Nucleus accumbens (tissue), 56 donors: ENCODE results near the gene FGF22.

ENCODE experiments used
- DNase-seq, 56 donors: peaks; one replicate each; lab custom pipeline; 2025; lab: John Stamatoyannopoulos, UW

The FGF22 gene

DNA sequence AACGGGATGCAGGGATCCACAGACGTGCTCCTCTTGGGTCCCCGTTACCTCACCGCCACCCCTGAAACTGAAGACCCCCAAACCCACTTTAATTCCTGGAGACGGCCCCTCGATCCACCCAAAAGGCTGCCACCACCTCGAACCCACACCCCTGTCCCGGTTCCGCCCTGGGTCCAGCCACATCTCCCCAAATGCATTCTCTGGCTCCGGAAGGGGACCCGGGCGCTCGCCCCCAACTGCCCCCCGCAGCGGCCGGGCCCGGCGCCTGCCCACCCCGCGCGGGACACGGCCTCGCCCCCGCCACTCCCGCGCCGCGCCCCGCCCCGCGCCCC, 36.3 kb downstream of the FGF22 start:
- DNase-seq, result no peak

DNA sequence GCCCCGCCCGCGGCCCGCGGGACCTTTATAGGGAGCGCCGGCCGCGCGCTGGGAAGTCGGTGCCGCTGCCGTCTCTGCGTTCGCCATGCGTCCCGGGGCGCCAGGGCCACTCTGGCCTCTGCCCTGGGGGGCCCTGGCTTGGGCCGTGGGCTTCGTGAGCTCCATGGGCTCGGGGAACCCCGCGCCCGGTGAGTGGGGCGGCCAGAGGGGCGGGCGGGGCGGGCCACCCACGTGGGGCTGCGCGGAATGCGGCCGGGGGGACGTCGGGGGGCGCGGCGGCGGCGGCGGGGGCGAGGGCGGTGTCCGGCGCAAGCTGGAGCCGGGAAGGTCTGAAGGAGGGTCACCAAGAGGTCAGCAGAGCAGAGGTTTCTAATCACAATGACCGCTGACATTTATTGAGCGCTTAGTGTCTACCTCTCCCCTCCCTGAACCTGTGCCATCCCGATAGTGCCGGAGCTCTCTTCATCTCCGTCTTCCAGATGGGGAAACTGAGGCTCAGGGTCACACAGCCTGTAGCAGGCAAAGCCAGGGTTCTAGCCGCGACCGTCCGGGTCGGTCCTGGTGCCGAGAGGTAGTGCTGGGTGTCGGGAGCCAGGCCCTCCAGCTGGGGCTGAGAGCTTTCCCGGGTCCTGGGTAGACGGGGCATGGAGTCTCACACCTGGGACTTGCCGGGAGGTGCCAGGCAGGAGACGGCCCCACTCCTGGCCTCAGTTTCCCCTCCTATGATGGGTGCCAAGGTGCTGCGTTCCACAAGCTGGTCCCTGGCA, 36.8 kb downstream of the FGF22 start, which contains the start of gene FSTL3:
Gene FSTL3, plus strand, starts transcription at position 54 of the 767 bp plus-strand sequence. Its CDS starts 32 bp downstream, at position 86.
- peak in 1 of 56 donors; percentile 25 for DNase-seq

DNA sequence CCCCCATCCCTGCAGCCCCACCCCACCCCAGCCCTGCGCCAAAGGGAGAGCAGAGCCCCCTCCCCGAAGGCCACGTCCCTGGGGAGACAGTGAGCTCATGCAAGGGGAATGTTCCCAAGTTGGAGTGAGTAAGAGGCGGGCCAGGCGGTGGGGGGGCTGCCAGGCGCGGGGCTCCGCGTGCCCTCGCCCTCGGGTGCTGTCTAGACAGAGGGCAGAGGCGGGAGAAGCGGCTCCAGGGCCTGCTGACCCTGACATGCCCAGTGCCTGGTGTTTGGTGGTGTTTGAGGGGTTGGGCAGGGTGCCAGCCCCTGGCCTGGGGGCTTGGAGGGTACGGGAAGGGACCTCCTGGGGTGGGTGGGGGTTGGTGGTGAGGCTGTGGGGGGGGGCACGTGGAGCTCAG, 37.5 kb downstream of the FGF22 start:
- peak in 3 of 56 donors; percentile 10 to 43 (median 39) for DNase-seq

DNA sequence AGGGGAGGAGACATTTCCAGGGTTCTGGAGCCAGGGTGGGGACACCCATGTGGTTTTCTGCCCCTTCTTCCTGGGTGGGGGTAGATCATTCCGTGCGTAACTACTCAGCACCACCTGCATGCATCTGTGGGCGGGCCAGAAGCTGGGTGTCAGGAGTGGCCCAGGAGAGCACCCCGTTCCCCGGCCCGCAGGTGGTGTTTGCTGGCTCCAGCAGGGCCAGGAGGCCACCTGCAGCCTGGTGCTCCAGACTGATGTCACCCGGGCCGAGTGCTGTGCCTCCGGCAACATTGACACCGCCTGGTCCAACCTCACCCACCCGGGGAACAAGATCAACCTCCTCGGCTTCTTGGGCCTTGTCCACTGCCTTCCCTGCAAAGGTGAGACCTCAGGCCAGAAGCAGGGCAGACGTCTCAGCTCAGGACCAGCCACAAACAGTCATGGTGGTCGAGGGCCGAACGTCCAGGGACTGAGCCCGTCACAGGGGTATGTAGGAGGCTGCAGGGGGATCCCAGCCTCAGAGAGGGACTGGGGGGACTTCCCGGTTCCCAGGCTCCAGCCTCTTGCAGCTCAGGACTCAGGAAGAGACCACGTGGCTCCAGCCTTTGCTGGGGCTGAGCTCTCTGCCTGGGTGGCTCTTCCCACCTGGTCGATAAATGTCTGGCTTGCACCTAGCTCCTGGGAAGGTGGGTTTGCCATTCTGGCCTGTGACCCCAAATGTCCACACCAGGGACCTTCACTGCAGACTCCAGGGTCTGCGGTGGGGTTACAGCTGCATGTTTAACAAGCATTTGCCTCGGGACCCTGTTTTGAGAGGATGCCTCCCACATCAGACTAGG, 38.1 kb downstream of the FGF22 start:
- DNase-seq, result peak in 1 of 56 donors; percentile 43

DNA sequence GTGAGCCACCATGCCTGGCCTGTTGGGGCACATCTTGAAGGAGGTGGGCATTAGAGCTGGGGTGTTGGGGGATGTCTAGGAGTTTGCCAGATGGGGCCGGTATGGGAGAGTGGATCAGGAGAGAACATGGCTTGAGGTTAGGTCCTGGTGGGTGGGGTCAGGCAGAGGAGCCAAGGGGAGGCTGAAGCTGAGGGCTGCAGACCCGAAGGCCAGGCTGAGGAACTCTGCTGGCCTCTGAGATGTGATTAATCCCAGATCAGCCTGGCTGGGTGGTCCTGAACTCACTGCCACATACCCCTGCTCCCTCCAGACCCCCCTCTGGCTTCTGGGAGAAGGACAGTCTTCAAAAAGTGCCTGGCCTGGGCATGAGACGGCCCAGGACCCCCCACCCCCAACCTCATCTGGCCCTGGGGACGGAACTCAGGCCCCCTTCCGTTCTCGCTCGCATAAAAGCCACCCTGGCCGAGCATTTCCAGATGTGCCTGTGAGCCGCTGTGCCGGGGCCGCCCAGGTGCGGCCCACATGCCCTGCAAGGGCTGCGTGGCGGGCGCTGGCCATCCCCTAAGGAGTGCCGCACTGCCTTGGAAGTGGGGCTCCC, 39.2 kb downstream of the FGF22 start:
- DNase-seq, result no peak

DNA sequence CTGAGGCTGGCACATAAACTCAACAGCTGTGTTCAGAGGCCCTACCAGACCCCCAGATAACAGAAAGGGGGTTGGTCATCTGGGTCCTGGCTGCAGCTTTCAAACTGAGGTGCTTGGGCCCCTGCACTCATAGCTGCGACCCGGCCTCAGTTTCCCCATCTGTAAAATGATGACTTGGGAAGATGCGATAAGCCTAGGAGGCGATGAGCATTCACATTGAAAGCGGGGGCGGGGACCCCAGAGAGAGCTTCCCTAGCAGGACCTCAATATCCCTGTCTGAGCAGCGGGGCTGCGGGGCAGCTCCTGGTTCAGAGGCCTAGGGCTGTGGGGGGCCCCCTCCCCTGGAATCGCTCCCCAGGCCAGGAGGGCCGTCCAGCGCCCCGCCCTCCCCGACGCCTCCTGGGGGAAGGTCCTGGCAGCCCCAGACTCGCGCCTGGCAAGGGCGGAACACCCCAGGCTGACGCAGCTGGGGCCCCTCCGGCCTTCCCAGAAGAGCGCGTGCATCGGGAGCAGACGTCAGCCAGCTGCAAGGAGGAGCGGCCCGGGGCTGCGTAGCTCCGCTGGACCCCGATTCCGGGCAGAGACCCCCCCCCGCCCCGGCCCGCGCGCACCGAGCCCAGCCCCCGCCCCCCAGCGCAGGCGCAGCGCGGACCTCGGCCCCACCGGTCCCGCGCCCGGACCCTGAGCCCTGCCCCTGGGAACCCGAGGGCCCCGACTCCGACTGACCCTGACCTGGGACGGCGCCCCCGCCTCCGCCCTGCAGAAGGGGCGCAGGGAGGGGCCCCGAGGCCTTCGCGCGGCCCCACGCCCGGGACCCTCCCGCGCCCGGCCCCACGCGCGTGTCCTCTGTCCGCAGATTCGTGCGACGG, 40.0 kb downstream of the FGF22 start:
- DNase-seq, result peak in 33 of 56 donors; percentile 22 to 71 (median 47)

DNA sequence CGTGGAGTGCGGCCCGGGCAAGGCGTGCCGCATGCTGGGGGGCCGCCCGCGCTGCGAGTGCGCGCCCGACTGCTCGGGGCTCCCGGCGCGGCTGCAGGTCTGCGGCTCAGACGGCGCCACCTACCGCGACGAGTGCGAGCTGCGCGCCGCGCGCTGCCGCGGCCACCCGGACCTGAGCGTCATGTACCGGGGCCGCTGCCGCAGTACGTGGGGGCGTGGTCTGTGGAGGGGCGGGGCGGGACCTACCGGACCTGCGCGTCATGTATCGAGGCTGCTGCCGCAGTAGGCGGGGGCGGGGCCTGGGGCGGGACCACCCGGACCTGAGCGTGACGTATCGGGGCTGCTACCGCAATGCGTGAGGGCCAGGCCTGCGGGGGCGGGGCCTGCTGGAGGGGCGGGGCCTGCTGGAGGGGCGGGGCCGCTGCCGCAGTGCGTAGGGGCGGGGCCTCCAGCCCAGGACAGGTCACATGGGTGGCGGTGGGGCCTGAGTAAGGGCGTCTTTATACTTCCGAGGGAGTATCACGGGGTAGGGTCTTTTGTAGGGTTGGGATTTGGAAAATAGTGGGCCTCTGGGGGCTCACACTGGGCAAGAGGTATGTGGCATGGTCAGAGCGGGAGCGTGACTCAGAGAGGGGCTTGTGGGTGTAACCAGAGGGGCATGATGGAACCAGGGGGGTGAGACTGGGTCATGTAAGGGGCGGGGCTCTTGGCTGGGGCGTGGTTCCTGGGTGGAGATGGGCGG, 40.8 kb downstream of the FGF22 start:
- DNase-seq, result peak; percentile 63 to 100 (median 98)

DNA sequence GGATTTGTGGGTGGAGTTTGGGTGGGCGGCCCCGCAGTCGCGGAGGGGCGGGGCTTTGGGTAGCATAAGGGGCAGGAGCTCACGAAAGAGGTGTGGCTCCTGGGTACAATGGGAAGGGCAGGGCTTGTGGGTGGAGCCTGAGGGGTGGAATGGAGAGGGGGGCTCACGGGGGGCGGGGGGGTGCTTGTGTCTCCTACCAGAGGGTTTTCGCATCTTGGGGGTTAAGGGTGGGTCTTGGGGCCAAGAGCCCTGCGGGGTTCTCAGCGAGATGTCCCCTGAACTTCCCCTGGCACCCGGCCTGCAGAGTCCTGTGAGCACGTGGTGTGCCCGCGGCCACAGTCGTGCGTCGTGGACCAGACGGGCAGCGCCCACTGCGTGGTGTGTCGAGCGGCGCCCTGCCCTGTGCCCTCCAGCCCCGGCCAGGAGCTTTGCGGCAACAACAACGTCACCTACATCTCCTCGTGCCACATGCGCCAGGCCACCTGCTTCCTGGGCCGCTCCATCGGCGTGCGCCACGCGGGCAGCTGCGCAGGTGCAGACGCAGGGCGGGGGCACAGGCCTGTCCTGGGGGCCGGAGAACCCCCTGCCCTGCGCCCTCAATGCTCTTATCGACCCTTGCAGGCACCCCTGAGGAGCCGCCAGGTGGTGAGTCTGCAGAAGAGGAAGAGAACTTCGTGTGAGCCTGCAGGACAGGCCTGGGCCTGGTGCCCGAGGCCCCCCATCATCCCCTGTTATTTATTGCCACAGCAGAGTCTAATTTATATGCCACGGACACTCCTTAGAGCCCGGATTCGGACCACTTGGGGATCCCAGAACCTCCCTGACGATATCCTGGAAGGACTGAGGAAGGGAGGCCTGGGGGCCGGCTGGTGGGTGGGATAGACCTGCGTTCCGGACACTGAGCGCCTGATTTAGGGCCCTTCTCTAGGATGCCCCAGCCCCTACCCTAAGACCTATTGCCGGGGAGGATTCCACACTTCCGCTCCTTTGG, 41.6 kb downstream of the FGF22 start:
- peak in 7 of 56 donors; percentile 31 to 94 (median 84) for DNase-seq

DNA sequence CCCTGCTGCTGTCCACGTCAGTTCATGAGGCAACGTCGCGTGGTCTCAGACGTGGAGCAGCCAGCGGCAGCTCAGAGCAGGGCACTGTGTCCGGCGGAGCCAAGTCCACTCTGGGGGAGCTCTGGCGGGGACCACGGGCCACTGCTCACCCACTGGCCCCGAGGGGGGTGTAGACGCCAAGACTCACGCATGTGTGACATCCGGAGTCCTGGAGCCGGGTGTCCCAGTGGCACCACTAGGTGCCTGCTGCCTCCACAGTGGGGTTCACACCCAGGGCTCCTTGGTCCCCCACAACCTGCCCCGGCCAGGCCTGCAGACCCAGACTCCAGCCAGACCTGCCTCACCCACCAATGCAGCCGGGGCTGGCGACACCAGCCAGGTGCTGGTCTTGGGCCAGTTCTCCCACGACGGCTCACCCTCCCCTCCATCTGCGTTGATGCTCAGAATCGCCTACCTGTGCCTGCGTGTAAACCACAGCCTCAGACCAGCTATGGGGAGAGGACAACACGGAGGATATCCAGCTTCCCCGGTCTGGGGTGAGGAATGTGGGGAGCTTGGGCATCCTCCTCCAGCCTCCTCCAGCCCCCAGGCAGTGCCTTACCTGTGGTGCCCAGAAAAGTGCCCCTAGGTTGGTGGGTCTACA, 43.1 kb downstream of the FGF22 start:
- DNase-seq, result no peak

DNA sequence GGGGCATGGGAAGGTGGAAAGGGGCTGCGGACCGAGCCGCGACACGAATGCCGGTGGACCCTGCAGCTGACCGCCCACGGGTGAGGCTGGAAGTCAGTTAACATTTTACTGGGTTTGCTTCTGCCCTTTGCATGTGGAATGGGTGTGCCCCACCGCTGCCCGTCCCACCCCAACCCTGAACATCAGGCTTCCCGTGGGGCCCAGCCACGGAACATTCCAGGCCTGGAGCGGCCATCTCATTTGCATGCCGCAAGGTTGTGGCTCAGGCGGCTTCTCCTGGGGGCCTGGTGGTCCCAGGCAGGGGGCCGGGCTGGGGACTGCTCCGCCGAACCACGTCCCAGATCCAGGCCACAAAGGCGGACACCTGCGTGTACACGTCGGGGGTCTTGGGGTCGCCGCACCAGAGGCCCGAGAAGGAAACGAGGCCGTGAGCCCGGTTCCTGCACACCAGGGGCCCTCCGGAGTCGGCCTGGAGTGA, 45.8 kb downstream of the FGF22 start:
- DNase-seq, result no peak

DNA sequence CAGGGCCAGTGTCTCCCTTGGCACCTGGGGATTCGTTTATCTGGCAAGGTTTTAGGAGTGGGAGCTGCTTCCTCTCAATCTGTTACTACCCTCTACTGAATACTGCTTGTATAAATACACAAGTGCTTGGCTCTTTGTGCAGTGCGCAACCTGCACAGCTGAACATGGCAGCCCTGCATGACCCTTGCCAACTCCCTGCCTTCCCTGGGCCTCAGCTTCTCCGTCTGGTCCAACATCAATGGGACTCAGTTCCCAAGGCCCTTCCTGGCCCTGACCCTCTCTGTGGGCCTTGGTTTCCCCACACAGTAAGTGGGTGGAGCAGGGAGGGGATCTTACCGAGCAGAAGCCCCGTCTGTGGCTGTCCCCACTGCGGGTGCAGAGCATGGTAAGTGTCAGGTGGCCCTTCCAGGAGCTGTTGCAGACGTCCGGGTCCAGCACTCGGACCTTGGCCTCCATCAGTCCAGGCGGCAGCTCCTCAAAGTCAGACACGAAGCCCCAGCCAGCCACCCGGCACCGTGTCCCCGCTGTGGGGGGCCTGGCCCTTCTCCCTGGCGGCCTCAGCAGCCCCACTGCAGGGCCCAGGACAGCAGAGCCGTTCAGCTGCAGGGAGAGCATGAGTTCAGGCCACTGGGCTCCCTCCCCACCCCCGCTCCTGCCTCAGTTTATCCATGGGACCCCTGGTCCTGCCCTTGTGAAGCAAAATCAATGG, 47.1 kb downstream of the FGF22 start:
- DNase-seq, result no peak

DNA sequence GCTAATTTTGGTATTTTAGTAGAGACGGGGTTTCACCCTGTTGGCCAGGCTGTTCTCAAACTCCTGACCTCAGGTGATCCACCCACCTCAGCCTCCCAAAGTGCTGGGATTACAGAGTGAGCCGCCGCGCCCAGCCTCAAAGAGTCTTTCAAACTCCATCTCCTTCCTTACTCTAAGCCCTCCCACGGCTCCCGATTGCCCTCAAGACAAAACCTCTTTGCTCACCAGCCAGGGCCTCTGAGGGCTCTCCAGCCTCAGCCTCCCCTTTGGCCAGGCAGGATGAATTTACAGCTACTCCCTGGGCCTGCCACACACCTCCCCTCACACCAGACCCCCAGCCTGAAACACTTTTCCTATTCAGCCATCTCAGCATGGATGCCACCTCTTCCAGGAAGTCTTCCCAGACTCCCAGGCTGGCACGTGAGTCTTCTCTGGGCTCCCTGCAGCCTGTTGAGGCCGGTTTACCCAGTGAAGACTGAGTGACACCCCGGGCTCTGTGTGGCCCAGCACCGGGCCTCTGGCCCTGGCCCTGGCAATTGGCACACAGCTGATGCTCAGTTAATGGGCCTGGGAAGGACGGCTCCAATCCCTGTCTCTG, 48.0 kb downstream of the FGF22 start:
- no peak for DNase-seq

DNA sequence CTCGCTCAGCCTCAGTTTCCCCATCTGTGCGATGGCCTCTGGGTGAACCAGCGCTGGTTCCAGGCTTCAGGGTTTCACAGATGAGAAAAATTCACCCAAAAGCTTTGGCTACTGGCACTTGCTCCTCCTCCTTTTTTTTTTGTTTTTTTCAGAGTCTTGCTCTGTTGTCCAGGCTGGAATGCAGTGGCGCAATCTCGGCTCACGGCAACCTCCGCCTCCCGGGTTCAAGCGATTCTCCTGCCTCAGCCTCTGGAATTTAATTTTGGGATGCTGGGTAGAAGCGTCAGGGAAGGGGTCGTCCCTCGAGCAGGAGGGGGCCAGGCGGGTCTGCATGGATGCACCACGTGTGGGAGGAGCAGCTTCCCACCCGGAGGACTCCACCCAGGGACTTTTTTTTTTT, 48.5 kb downstream of the FGF22 start:
- no peak for DNase-seq

DNA sequence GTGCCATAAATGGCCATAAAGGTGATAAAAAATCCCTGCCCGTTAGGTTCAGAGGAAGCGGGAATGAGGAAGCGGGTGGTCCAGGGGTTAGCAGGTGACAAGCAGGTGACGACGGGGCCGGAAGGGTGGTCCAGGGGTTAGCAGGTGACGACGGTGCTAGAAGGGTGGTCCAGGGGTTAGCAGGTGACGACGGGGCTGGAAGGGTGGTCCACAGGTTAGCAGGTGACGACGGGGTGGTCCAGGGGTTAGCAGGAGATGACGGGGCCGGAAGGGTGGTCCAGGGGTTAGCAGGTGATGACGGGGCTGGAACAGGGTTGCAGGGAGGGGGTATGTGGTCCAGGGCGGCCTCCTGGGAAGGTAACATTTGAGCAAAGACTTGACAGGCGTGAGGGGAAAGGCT, 49.3 kb downstream of the FGF22 start:
- no peak for DNase-seq

DNA sequence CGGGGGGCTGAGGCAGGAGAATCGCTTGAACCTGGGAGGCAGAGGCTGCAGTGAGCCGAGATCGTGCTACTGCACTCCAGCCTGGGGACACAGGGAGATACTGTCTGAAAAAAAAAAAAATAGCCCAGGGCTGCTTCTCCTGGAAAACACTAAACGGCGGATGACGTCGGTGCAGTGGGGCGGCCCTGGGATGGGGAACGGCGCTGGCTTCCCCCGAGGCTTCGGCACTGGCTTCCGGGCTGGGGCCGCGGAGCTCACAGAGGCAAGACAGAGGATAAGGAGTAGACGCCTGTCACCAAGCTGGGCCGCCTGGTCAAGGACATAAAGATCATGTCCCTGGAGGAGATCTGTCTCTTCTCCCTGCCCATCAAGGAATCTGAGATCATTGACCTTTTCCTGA, 50.5 kb downstream of the FGF22 start:
- no peak for DNase-seq
